ENCODE data around the gene SLC35E3.
"Not testable (repeated sequence)": the region's sequence is repeated elsewhere in the genome, so short reads cannot be mapped to it uniquely, and the experiment has no call there.

The SLC35E3 gene

DNA sequence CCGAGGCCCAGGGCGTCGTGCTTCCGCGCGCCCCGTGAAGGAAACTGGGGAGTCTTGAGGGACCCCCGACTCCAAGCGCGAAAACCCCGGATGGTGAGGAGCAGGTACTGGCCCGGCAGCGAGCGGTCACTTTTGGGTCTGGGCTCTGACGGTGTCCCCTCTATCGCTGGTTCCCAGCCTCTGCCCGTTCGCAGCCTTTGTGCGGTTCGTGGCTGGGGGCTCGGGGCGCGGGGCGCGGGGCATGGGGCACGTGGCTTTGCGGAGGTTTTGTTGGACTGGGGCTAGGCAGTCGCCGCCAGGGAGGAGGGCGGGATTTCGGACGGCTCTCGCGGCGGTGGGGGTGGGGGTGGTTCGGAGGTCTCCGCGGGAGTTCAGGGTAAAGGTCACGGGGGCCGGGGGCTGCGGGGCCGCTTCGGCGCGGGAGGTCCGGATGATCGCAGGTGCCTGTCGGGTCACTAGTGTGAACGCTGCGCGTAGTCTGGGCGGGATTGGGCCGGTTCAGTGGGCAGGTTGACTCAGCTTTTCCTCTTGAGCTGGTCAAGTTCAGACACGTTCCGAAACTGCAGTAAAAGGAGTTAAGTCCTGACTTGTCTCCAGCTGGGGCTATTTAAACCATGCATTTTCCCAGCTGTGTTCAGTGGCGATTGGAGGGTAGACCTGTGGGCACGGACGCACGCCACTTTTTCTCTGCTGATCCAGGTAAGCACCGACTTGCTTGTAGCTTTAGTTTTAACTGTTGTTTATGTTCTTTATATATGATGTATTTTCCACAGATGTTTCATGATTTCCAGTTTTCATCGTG is 62.6 kb downstream of the SLC35E3 start:
- FAIRE-seq (no peak), DNase-seq (ENCODE audit: insufficient read length, low spot score) (no peak)
- TF ChIP-seq CTCF (IDR thresholded peaks at IDR 0.05; ENCODE audit: insufficient read depth, missing control alignments): no peak

- no peak for FAIRE-seq
- TF ChIP-seq CTCF (IDR thresholded peaks at IDR 0.05; ENCODE audit: insufficient read depth, missing control alignments): no peak
Observed at GRCh38 chr12:68809190-68810026, 63.4 kb downstream of the SLC35E3 start.

GRCh38 chr12:68810027-68810389 is 64.0 kb downstream of the SLC35E3 start:
- not testable (repeated sequence) for FAIRE-seq

More at GRCh38 chr12:68809190-68810026, 63.4 kb downstream of the SLC35E3 start:
- no peak for DNase-seq (ENCODE audit: insufficient read length, low spot score)

DNA sequence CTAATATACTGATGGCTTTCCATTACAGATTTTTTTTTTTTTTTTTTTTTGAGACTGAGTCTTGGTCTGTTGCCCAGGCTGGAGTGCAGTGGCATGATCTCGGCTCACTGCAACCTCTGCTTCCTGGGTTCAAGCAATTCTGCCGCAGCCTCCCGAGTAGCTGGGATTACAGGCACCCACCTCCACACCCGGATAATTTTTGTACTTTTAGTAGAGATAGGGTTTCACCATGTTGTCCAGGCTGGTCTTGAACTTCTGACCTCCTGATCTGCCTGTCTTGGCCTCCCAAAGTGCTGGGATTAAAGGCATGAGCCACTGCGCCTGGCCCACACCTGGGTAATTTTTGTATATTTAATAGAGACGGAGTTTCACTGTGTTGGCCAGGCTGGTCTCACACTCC is 65.6 kb downstream of the SLC35E3 start:
- not testable (repeated sequence) for FAIRE-seq; DNase-seq (ENCODE audit: insufficient read length, low spot score)

More at GRCh38 chr12:68810027-68810389, 64.0 kb downstream of the SLC35E3 start:
- DNase-seq (ENCODE audit: insufficient read length, low spot score): not testable (repeated sequence)

GRCh38 chr12:68812553-68813241 is 66.7 kb downstream of the SLC35E3 start:
- FAIRE-seq (no peak), DNase-seq (ENCODE audit: insufficient read length, low spot score) (no peak)
- no peak for TF ChIP-seq CTCF (IDR thresholded peaks at IDR 0.05; ENCODE audit: insufficient read depth, missing control alignments)

- FAIRE-seq: no peak
- TF ChIP-seq CTCF (IDR thresholded peaks at IDR 0.05; ENCODE audit: insufficient read depth, missing control alignments): no peak
- DNase-seq (ENCODE audit: insufficient read length, low spot score): no peak
Observed at GRCh38 chr12:68813242-68813593, 67.2 kb downstream of the SLC35E3 start.

- TF ChIP-seq CTCF (IDR thresholded peaks at IDR 0.05; ENCODE audit: insufficient read depth, missing control alignments): no peak
- DNase-seq (ENCODE audit: insufficient read length, low spot score) (no peak), FAIRE-seq (no peak)
Observed at GRCh38 chr12:68814490-68815231, 68.7 kb downstream of the SLC35E3 start.
